SK-N-SH treated with all-trans-retinoic acid at 6 μM for 48 hours (cell line): ENCODE measurements around the gene CCDC73.

Experiments used
- ARNTL ChIP-seq: fragments of 450-650 bp; formaldehyde crosslinking; IDR thresholded peaks from 2 replicates; pipeline ENCODE4 v1.5.0; 2020; ENCODE audit warnings: low read depth, mild to moderate bottlenecking, moderate library complexity, borderline replicate concordance
- CSDC2 ChIP-seq: fragments of 250-450 bp; sonication (Bioruptor Pico); IDR thresholded peaks from 2 replicates; pipeline ENCODE4 v1.5.0; 2020; ENCODE audit warnings: mild to moderate bottlenecking, moderate library complexity
- ESRRG ChIP-seq: fragments of 250-450 bp; sonication (Bioruptor Pico); IDR thresholded peaks from 2 replicates; pipeline ENCODE4 v1.6.1; 2021; ENCODE audit warnings: mild to moderate bottlenecking
- GLIS3 ChIP-seq: fragments of 250-450 bp; sonication (Bioruptor Pico); IDR thresholded peaks from 2 replicates; pipeline ENCODE4 v1.5.0; 2020; ENCODE audit warnings: mild to moderate bottlenecking, moderate library complexity
- RARB ChIP-seq: fragments of 250-450 bp; sonication (Bioruptor Pico); IDR thresholded peaks from 2 replicates; pipeline ENCODE4 v1.8.0; 2021; ENCODE audit warnings: mild to moderate bottlenecking, moderate library complexity
- SNAI2 ChIP-seq: fragments of 250-450 bp; sonication (Bioruptor Pico); IDR thresholded peaks from 2 replicates; pipeline ENCODE4 v1.5.0; 2020; ENCODE audit warnings: mild to moderate bottlenecking, moderate library complexity
- TCF4 ChIP-seq: fragments of 250-450 bp; sonication (Bioruptor Pico); IDR thresholded peaks from 2 replicates; pipeline ENCODE4 v1.8.0; 2021; ENCODE audit warnings: mild to moderate bottlenecking, moderate library complexity, borderline replicate concordance
- ZFP3 ChIP-seq: fragments of 250-450 bp; sonication (Bioruptor Pico); IDR thresholded peaks from 2 replicates; pipeline ENCODE4 v1.5.0; 2020; ENCODE audit warnings: mild to moderate bottlenecking, moderate library complexity
- ZFP30 ChIP-seq: fragments of 450-650 bp; formaldehyde crosslinking; IDR thresholded peaks from 2 replicates; pipeline ENCODE4 v1.5.0; 2022; ENCODE audit warnings: mild to moderate bottlenecking, moderate library complexity
- ZNF565 ChIP-seq: fragments of 450-650 bp; formaldehyde crosslinking; conservative IDR thresholded peaks from 2 replicates; pipeline ENCODE4 v1.5.0; 2020; ENCODE audit warnings: low read depth, mild to moderate bottlenecking, moderate library complexity
- ZNF70 ChIP-seq: fragments of 450-650 bp; formaldehyde crosslinking; IDR thresholded peaks from 2 replicates; pipeline ENCODE4 v1.5.0; 2020; ENCODE audit warnings: mild to moderate bottlenecking, moderate library complexity
- TF ChIP-seq, protein P1 (sequence below): fragments of 250-450 bp; sonication (Bioruptor Pico); IDR thresholded peaks from 2 replicates; pipeline ENCODE4 v1.5.1; 2020; ENCODE audit warnings: low read depth, mild to moderate bottlenecking, moderate library complexity
- TF ChIP-seq, protein P2 (sequence below): fragments of 250-450 bp; sonication (Bioruptor Pico); IDR thresholded peaks from 2 replicates; pipeline ENCODE4 v1.8.0; 2020; ENCODE audit warnings: mild to moderate bottlenecking, moderate library complexity, borderline replicate concordance
- TF ChIP-seq, protein P3 (sequence below): fragments of 250-450 bp; sonication (Bioruptor Pico); IDR thresholded peaks from 2 replicates; pipeline ENCODE4 v1.5.0; 2020; ENCODE audit warnings: mild to moderate bottlenecking, moderate library complexity

DNA sequence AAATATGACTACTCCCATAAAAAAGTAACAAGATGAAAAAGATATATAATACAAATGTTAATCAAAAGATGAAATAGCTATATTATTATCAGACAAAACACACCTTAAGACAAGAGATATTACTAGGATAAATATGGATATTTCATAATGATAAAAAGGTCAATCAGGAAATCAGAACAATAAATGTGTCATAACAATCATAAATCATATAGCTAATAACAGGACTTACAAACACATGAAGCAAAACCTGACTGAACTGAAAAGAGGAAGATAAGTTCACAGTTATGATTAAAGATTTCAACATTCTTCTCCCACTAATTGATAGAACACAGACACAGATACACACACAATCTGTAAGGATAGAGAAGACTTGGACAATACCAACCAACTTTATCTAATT lies 163.6 kb downstream of the CCDC73 start:
- TF ChIP-seq RARB (CRISPR knock-in tag) (no peak), ARNTL (no peak), ZNF565 (CRISPR knock-in tag) (no peak), ZFP30 (CRISPR knock-in tag) (no peak), ZNF70 (CRISPR knock-in tag) (no peak), ESRRG (CRISPR knock-in tag) (no peak), CSDC2 (CRISPR knock-in tag) (no peak), TCF4 (no peak), SNAI2 (no peak), ZFP3 (no peak), GLIS3 (CRISPR knock-in tag) (no peak)
- TF ChIP-seq, protein P1, sequence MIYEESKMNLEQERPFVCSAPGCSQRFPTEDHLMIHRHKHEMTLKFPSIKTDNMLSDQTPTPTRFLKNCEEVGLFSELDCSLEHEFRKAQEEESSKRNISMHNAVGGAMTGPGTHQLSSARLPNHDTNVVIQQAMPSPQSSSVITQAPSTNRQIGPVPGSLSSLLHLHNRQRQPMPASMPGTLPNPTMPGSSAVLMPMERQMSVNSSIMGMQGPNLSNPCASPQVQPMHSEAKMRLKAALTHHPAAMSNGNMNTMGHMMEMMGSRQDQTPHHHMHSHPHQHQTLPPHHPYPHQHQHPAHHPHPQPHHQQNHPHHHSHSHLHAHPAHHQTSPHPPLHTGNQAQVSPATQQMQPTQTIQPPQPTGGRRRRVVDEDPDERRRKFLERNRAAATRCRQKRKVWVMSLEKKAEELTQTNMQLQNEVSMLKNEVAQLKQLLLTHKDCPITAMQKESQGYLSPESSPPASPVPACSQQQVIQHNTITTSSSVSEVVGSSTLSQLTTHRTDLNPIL: no peak
- TF ChIP-seq, protein P2, sequence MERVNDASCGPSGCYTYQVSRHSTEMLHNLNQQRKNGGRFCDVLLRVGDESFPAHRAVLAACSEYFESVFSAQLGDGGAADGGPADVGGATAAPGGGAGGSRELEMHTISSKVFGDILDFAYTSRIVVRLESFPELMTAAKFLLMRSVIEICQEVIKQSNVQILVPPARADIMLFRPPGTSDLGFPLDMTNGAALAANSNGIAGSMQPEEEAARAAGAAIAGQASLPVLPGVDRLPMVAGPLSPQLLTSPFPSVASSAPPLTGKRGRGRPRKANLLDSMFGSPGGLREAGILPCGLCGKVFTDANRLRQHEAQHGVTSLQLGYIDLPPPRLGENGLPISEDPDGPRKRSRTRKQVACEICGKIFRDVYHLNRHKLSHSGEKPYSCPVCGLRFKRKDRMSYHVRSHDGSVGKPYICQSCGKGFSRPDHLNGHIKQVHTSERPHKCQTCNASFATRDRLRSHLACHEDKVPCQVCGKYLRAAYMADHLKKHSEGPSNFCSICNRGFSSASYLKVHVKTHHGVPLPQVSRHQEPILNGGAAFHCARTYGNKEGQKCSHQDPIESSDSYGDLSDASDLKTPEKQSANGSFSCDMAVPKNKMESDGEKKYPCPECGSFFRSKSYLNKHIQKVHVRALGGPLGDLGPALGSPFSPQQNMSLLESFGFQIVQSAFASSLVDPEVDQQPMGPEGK (CRISPR knock-in tag): no peak
- TF ChIP-seq, protein P3, sequence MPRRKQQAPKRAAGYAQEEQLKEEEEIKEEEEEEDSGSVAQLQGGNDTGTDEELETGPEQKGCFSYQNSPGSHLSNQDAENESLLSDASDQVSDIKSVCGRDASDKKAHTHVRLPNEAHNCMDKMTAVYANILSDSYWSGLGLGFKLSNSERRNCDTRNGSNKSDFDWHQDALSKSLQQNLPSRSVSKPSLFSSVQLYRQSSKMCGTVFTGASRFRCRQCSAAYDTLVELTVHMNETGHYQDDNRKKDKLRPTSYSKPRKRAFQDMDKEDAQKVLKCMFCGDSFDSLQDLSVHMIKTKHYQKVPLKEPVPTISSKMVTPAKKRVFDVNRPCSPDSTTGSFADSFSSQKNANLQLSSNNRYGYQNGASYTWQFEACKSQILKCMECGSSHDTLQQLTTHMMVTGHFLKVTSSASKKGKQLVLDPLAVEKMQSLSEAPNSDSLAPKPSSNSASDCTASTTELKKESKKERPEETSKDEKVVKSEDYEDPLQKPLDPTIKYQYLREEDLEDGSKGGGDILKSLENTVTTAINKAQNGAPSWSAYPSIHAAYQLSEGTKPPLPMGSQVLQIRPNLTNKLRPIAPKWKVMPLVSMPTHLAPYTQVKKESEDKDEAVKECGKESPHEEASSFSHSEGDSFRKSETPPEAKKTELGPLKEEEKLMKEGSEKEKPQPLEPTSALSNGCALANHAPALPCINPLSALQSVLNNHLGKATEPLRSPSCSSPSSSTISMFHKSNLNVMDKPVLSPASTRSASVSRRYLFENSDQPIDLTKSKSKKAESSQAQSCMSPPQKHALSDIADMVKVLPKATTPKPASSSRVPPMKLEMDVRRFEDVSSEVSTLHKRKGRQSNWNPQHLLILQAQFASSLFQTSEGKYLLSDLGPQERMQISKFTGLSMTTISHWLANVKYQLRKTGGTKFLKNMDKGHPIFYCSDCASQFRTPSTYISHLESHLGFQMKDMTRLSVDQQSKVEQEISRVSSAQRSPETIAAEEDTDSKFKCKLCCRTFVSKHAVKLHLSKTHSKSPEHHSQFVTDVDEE: no peak
